AG04449 (cell line): ENCODE data around the gene PALLD.

Source experiments
- CTCF ChIA-PET: fragments of 350-600 bp; formaldehyde crosslinking; extraction: SDS; loops from one replicate; lab custom pipeline; 2021; ENCODE audit warnings: antibody characterized with exemption; lab: Yijun Ruan, JAX
- POLR2A ChIA-PET: fragments of 400-600, 350-600 bp; formaldehyde crosslinking; extraction: SDS; loops from one replicate; lab custom pipeline; 2020; ENCODE audit warnings: antibody characterized with exemption, inconsistent platforms; lab: Yijun Ruan, JAX
- DNase-seq: peaks from one replicate; pipeline ENCODE4 v3.0.0-alpha.2; 2010; ENCODE audit warnings: low read depth, low spot score
- H3K4me3 ChIP-seq: 2 replicates; pipeline ENCODE4 v1.5.1; 2011; ENCODE audit warnings: low read depth, mild to moderate bottlenecking, control low read depth, low read length
- TF ChIP-seq, protein P1 (sequence below): IDR thresholded peaks from one replicate; pipeline ENCODE4 v1.5.1; 2011; ENCODE audit warnings: mild to moderate bottlenecking, moderate library complexity, low read length, control low read depth, inconsistent platforms; ENCODE audit not compliant: insufficient read depth; ENCODE audit errors: missing control alignments

Gene PALLD

DNA sequence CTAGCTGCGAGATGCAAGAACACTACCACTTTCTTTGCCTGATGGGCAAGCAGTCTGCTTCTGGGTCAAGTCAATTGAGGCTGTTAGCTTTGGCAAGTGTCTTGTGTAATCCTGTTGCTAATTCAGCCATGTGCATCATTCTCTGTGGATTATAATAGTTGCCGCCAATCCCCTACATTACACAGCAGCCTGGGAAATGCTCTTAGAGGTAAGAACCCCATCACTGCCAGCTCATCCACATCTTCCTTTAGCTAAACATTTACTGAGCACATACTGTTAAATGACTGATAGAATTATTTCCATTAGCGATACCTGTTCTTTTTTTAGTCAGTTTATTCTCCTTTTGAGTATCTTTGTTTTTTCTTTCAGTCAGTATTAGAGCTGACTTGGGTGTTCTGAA lies 397.0 kb downstream of the PALLD start:
- CTCF ChIA-PET = interaction anchor here (1.0 kb wide), 1 partner anchor 19 kb away, joined by 3 read pairs; no protein-coding TSS in a partner anchor
- TF ChIP-seq, protein P1, sequence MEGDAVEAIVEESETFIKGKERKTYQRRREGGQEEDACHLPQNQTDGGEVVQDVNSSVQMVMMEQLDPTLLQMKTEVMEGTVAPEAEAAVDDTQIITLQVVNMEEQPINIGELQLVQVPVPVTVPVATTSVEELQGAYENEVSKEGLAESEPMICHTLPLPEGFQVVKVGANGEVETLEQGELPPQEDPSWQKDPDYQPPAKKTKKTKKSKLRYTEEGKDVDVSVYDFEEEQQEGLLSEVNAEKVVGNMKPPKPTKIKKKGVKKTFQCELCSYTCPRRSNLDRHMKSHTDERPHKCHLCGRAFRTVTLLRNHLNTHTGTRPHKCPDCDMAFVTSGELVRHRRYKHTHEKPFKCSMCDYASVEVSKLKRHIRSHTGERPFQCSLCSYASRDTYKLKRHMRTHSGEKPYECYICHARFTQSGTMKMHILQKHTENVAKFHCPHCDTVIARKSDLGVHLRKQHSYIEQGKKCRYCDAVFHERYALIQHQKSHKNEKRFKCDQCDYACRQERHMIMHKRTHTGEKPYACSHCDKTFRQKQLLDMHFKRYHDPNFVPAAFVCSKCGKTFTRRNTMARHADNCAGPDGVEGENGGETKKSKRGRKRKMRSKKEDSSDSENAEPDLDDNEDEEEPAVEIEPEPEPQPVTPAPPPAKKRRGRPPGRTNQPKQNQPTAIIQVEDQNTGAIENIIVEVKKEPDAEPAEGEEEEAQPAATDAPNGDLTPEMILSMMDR = no peak
- POLR2A ChIA-PET = interaction anchor here (0.6 kb wide), 1 partner anchor 12 kb away, joined by 5 read pairs; no protein-coding TSS in a partner anchor
- no peak overlapping the region for H3K4me3 ChIP-seq
- no peak for DNase-seq

DNA sequence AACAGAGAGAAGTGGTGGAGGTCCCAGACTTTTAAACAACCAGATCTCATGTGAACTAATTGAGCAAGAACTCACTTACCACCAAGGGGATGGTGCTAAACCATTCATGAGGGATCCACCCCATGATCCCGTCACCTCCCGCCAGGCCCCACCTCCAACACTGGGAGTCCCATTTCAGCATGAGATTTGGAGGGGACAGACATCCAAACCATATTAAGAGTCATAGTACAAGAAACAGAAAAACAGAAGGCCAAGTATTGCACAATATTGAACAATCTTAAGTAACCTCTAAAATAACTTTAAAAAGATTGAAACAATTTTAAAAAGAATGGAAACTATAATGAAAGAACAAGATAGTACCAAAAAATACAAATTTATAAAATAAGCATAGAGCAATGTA lies 403.2 kb downstream of the PALLD start:
- TF ChIP-seq, protein P1 = no peak
- no peak overlapping the region for H3K4me3 ChIP-seq
- DNase-seq = no peak
- ChIA-PET POLR2A (no interaction called here), CTCF (interaction anchor here (1.0 to 2.7 kb wide), 4 partner anchors 10 to 189 kb away, joined by 3 to 12 read pairs (median 4); no protein-coding TSS in a partner anchor)

DNA sequence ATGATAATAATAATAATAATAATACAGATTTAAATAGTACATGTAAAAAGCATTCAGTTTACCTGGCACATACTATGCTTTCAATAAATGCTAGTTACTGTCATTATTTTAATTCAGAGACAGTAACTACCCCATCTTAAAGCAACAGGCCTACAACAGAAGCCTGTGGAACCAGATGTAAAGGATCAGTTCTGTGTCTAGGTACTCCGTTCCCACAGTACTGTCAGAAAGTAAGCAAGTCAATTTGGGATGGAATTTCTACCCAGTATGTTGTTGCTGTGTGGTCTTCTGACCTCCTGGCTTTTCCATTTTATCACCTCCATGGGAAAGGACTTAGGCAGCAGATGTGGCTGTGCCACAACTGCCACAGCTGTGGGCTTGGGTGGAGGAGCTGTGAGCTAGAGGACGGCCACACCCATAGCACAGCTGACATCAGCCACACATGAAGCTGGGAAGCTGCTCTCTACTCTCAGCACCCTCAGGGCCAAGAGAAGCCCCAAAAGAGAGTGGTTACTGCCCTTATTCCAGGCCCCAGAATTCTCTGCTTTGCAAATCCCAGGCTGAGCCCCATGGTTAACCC lies 410.4 kb downstream of the PALLD start:
- DNase-seq = no peak
- H3K4me3 ChIP-seq = no peak overlapping the region
- POLR2A ChIA-PET = no interaction called here
- TF ChIP-seq, protein P1 = no peak
- CTCF ChIA-PET = interaction anchor here (0.7 kb wide), 1 partner anchor 11 kb away, joined by 3 read pairs; no protein-coding TSS in a partner anchor

DNA sequence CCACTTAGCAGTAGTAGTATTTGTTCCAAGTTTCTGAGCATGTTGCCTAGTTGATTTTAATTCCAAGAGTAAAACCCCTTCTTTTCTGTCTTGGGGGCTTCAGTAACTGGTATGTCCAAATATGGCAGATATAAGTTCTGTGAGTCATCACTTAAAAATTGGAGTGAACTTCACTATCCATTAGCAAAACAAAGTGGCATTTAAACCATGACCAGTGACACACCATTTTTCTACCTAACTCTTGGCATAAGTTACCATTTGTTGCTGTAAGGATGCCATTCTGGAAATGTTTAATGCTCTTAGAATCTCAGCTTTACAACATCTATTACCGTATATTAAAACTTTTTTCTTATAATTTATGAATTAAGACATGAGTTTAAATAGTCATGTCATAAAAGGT lies 411.2 kb downstream of the PALLD start:
- CTCF ChIA-PET = interaction anchor here (0.7 to 7.4 kb wide), 3 partner anchors 9 to 323 kb away, joined by 3 to 109 read pairs (median 4); no protein-coding TSS in a partner anchor

DNA sequence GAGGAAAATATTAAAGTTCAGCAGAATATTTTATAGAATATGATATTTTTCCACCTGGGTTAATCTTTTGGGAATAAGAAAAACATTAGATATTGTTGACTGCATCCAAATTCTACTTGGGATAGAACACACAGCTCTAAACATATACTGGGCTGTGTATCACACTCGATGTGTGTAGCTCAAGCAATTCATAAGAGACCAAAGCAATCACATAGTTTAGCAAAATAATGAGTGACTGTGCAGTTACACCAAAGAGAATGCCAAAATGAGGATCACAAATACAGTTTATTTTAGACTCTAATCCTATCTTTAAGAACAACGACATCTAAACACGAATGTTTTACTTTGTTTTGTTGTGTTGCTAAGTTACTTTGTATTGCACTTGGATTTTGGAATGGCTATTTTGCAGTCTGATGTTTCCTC lies 412.0 kb downstream of the PALLD start:
- no peak overlapping the region for H3K4me3 ChIP-seq
- no peak for DNase-seq
- ChIA-PET POLR2A (no interaction called here), CTCF (interaction anchor here (0.7 to 7.4 kb wide), 4 partner anchors 8 to 323 kb away, joined by 3 to 109 read pairs (median 4); no protein-coding TSS in a partner anchor)
- TF ChIP-seq, protein P1 = no peak

More for the DNA sequence above, 411.2 kb downstream of the PALLD start:
- H3K4me3 ChIP-seq = no peak overlapping the region
- POLR2A ChIA-PET = no interaction called here
- peak; percentile 44 for DNase-seq
- TF ChIP-seq, protein P1 = no peak

DNA sequence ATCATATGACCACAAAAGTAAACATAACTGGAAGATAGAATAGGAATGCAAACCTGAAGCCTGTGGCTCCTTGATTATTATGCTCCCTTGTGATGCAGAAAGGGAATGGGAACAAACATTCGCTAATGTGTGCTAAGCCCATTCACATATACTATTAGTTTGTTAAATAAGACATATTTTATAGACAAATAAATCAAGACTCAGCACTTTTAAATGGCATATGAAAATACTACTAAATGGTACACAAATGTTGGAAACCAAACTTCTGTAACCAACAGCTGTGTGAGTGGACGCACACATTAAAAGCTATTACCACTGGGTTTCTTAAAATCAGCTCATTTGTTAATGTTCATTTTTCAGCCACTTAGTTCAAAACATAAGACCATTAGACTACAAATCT lies 417.2 kb downstream of the PALLD start:
- no peak for DNase-seq
- H3K4me3 ChIP-seq = no peak overlapping the region
- TF ChIP-seq, protein P1 = no peak
- ChIA-PET CTCF (interaction anchor here (1.3 to 7.4 kb wide), 4 partner anchors 7 to 400 kb away, joined by 3 to 109 read pairs (median 3); no protein-coding TSS in a partner anchor), POLR2A (no interaction called here)
